ENCODE results near the gene IFNAR1.

IFNAR1 gene

DNA sequence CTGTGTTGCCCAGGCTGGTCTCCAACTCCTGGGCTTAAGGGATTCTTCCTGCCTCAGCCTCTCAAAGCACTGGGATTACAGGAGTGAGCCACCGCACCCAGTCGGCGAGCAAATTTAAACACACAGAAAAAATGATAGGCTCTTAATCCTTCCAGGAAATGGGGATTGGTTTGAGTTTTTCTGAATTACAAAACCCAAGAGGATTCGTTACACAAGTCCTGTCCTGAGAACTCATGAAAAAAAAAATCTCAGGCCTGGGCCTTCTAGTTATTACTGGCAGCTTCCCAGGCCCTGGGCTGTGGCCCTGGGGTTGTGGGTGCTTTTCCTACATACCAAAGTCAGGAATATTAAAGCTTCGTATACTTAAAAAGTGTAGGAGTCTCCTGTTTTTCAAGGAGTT lies 72.2 kb downstream of the IFNAR1 start:
- Mint-ChIP-seq H3K27ac (peak overlapping the region; percentile 53 to 77 (median 76)), H3K36me3 (ENCODE audit: low read depth) (no peaks in the 10 kb centered on the region), H3K27me3 (ENCODE audit: low read depth) (peaks cover 12% of the 10 kb centered on the region), H3K4me1 (peaks cover 10% of the 10 kb centered on the region), H3K4me3 (no peak overlapping the region), H3K9me3 (no peaks in the 10 kb centered on the region)
- TF ChIP-seq, protein P1, sequence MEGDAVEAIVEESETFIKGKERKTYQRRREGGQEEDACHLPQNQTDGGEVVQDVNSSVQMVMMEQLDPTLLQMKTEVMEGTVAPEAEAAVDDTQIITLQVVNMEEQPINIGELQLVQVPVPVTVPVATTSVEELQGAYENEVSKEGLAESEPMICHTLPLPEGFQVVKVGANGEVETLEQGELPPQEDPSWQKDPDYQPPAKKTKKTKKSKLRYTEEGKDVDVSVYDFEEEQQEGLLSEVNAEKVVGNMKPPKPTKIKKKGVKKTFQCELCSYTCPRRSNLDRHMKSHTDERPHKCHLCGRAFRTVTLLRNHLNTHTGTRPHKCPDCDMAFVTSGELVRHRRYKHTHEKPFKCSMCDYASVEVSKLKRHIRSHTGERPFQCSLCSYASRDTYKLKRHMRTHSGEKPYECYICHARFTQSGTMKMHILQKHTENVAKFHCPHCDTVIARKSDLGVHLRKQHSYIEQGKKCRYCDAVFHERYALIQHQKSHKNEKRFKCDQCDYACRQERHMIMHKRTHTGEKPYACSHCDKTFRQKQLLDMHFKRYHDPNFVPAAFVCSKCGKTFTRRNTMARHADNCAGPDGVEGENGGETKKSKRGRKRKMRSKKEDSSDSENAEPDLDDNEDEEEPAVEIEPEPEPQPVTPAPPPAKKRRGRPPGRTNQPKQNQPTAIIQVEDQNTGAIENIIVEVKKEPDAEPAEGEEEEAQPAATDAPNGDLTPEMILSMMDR (IDR thresholded peaks at IDR 0.05; ENCODE audit: unreplicated experiment in 3 of 3), result no peak

DNA sequence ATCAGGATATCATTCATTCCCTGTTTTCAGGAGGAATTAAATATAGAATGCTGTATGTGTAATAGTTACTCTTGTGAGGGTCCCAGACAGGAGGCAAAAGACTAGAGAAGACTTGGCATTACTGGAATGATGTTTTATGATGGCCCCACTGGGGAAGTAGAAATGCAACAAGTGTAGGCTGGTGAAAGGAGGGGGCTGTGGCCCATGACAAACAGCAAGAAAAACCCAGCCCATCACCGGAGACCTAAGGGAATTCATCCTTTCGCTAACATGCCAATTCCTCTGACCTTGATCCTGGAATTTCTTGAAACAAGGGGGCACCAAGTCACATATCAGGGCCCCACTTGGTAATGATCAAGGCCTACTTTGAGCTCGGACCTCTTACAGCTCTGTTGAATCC lies 72.9 kb downstream of the IFNAR1 start:
- Mint-ChIP-seq H3K9me3 (no peaks in the 10 kb centered on the region), H3K4me3 (no peak overlapping the region)
- TF ChIP-seq, protein P1 (IDR thresholded peaks at IDR 0.05; ENCODE audit: unreplicated experiment in 3 of 3), result no peak

DNA sequence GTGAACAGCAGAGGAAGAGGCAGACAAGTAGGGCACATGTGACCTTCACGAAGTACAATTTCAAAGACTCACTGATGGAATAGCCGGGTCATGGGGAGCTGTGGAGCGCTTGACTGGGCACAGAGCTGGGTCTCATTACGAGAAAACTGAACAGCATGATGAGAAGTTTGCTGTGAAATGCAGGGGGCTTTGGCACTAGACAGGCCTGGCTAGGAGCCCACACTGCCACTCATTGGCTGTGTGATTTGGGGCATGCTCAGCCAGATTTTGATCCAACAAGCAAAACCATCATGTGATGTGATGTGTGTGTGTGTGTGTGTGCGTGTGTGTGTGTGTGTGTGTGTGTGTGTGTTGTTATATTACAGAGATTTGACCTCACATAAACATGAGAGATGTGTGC lies 73.6 kb downstream of the IFNAR1 start:
- H3K27me3 Mint-ChIP-seq (ENCODE audit: low read depth), result peaks cover 9% of the 10 kb centered on the region
- H3K4me3 Mint-ChIP-seq, result peak overlapping the region in 2 of 3 experiments; percentile 6 to 57
- TF ChIP-seq, protein P1 (IDR thresholded peaks at IDR 0.05; ENCODE audit: unreplicated experiment in 3 of 3), result no peak
- no peaks in the 10 kb centered on the region for H3K9me3 Mint-ChIP-seq
- peaks cover 10% of the 10 kb centered on the region for H3K4me1 Mint-ChIP-seq
- H3K27ac Mint-ChIP-seq, result peak overlapping the region in 1 of 3 experiments; percentile 40
- no peaks in the 10 kb centered on the region for H3K36me3 Mint-ChIP-seq (ENCODE audit: low read depth)

More for the DNA sequence above, 72.9 kb downstream of the IFNAR1 start:
- Mint-ChIP-seq H3K27ac (peak overlapping the region in 1 of 3 experiments; percentile 77), H3K27me3 (ENCODE audit: low read depth) (peaks cover 12% of the 10 kb centered on the region), H3K36me3 (ENCODE audit: low read depth) (no peaks in the 10 kb centered on the region), H3K4me1 (peaks cover 10% of the 10 kb centered on the region)

DNA sequence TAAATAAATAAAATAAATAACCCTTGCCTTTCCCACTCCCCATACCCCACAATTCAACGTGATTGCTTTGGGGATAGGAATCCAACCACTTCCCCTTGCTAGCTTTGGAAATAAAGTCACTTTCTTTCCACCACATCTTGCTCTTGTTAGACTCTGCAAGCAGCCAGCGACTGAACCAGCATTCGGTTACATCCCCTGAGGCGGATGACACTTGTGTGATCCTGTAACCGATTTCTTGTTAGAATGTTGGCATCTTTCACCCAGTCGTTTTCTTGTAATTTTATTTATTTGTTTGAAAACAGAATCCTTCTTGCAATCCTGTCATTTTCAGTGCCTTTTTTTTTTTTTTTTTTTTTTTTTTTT lies 76.8 kb downstream of the IFNAR1 start:
- Mint-ChIP-seq H3K9me3 (no peaks in the 10 kb centered on the region), H3K4me1 (peaks cover 17% of the 10 kb centered on the region), H3K27me3 (ENCODE audit: low read depth) (peaks cover 9% of the 10 kb centered on the region), H3K27ac (no peak overlapping the region), H3K4me3 (peak overlapping the region; percentile 45 to 46 (median 46)), H3K36me3 (ENCODE audit: low read depth) (no peaks in the 10 kb centered on the region)
- TF ChIP-seq, protein P1 (IDR thresholded peaks at IDR 0.05; ENCODE audit: unreplicated experiment in 3 of 3), result no peak

DNA sequence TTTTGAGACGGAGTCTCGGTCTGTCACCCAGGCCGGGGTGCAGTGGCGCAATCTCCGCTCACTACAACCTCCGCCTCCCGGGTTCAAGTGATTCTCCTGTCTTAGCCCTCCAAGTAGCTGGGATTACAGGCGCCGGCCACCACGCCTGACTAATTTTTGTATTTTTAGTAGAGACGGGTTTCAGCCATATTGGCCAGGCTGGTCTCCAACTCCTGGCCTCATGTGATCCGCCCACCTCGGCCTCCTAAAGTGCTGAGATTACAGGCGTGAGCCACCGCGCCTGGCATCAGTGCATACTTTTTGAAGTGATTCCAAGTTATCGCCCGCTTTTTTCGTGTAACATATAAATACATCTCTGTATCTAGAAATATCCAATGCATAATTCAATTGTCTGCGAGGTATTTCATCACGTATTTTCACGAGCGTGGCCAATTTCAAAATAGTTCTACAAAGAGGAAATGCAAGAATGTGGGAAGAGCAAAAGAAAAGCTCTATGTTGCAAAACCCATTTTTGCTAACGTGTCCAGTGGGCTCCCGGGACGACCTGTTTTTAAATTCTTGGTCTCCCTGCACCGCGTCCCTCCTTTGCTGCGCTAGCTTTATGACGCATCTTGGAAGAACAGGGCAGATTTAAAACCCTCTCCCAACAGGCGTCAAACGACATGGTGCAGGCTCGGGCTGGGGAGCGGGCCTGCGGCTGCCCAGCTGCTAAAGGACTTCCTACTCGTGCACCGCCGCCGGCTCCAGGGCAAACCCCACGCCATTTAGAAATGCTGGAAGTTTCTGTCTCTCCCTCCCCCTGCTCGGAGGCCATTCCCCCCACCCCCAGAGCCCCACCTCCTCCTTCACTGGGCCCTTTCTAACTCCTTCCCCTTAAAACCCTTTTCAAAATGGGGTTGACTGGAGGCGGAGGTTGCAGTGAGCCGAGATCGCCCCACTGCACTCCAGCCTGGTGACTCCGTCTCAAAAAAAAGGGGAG lies 77.5 kb downstream of the IFNAR1 start:
- Mint-ChIP-seq H3K4me1 (peaks cover 17% of the 10 kb centered on the region), H3K27me3 (ENCODE audit: low read depth) (peaks cover 9% of the 10 kb centered on the region), H3K27ac (peak overlapping the region; percentile 94 to 97 (median 97)), H3K36me3 (ENCODE audit: low read depth) (peaks cover 5% of the 10 kb centered on the region), H3K9me3 (no peaks in the 10 kb centered on the region), H3K4me3 (peak overlapping the region; percentile 87 to 90 (median 90))
- TF ChIP-seq, protein P1 (IDR thresholded peaks at IDR 0.05; ENCODE audit: unreplicated experiment in 3 of 3), result no peak
